ENCODE data around the gene ABCA7. TPM values are rescaled to one million over a fixed set of nuclear protein-coding genes. Genes with fewer than 3 reads are reported as not detected.

The ABCA7 gene
- total and polyA plus RNA-seq, 12 donors, result 2.1 to 109 (median 18.8) TPM

- H3K9me3 ChIP-seq (replicated peaks in 1 of 3), result no peaks in the 10 kb centered on the region
- H3K4me3 ChIP-seq, result no peak overlapping the region
- H3K36me3 ChIP-seq (replicated peaks in 1 of 2), result peaks cover 0 to 40% of the 10 kb centered on the region in 2 donors
- H3K4me1 ChIP-seq (replicated peaks in 1 of 2), result no peaks in the 10 kb centered on the region
- intact Hi-C loops (cut with DNase I), result no loop called here
- TF ChIP-seq POLR2A (IDR thresholded peaks at IDR 0.05), result no peak
- no peak for TF ChIP-seq CTCF (IDR thresholded peaks at IDR 0.05)
- no peak overlapping the region for H3K27ac ChIP-seq
- H3K27me3 ChIP-seq, result no peaks in the 10 kb centered on the region
- 90 to 95% (median 91%) methylated on average over 14 to 45 of the region's 45 CpGs for WGBS, 4 donors
- DNase-seq, result no peak
Observed at GRCh38 chr19:1008268-1009040, 31.5 kb upstream of the ABCA7 start.

DNA sequence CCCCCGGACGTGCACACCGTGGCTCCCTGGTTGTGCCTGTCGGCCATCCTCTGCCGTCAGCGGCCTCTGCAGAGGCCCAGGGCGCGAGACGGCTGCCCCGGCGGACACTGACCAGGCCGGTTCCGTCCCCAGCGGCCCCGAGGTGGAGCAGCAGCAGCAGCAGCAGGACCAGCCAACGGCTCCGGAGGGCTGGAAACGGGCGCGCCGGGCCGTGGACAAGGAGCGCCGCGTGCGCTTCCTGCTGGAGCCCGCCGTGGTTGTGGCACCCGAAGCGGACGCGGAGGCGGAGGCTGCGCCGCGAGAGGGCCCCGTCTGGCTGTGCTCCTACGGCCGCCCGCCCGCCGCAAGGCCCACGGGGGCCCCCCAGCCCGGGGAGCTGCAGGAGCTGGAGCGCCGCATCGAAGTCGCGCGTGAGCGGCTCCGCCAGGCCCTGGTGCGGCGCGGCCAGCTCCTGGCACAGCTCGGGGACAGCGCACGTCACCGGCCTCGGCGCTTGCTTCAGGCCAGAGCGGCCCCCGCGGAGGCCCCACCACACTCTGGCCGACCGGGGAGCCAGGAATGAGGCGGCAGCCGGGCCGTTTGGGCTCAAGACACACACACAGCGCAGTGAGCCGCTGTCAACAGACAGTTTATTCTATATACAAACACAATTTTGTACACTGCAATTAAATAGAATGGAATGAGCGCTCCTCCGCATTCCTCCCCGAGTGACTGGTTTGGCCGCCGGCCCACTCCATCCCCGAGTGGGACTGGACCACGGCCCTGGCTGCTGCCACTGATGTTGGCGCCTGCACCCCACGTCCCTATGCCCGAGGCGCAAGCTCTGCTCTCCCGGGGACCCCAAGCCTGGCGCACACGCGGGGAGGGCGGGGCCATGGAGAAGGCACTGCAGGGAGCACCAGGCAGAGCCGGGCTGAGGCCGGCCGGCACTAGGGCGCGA lies 30.6 kb upstream of the ABCA7 start:
- no peak overlapping the region for H3K4me3 ChIP-seq
- H3K27me3 ChIP-seq, result no peaks in the 10 kb centered on the region
- no peaks in the 10 kb centered on the region for H3K9me3 ChIP-seq (replicated peaks in 1 of 3)
- H3K36me3 ChIP-seq (replicated peaks in 1 of 2), result peaks cover 0 to 48% of the 10 kb centered on the region in 2 donors
- no peaks in the 10 kb centered on the region for H3K4me1 ChIP-seq (replicated peaks in 1 of 2)
- no peak for DNase-seq
- whole genome bisulfite sequencing, 4 donors, result 82 to 94% (median 87%) methylated on average over 33 to 92 of the region's 92 CpGs
- H3K27ac ChIP-seq, result no peak overlapping the region
- intact Hi-C loops (cut with DNase I), result no loop called here
- TF ChIP-seq CTCF (IDR thresholded peaks at IDR 0.05), result no peak
- TF ChIP-seq POLR2A (IDR thresholded peaks at IDR 0.05), result no peak

DNA sequence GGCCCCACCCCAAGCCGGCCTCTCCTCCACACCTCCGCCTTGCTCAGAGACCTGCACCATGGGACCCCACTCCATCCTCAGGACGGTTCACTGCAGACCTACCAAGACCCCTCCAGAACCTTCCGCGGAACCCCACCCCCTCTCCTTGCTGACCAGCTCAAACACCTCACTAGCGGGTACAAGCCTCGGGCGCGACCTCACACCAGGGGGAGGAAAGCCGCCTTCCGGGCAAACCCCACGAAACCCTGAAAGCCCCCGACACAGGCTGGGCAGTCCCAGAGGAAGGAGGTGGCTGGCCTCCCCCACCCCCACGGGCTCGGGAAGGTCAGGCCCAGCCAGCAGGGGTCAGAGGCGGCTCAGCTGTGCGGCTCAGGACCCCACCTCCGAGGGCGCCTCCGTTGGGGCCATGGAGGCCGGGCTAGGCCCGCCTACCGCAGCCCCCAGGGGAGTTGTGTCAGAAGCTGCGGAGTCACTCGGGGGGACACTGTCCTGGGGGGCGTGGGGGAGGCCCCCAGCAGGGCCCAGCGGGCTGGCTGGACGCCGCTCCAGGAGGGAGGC lies 29.8 kb upstream of the ABCA7 start:
- no peak for DNase-seq
- Histone ChIP-seq H3K36me3 (replicated peaks in 1 of 2) (peaks cover 0 to 48% of the 10 kb centered on the region in 2 donors), H3K27me3 (no peaks in the 10 kb centered on the region), H3K4me3 (no peak overlapping the region), H3K9me3 (replicated peaks in 1 of 3) (no peaks in the 10 kb centered on the region), H3K27ac (no peak overlapping the region), H3K4me1 (replicated peaks in 1 of 2) (no peaks in the 10 kb centered on the region)
- WGBS, 4 donors, result 82 to 98% (median 87%) methylated on average over 11 to 29 of the region's 29 CpGs
- intact Hi-C loops (cut with DNase I), result no loop called here
- TF ChIP-seq CTCF (IDR thresholded peaks at IDR 0.05) (no peak), POLR2A (IDR thresholded peaks at IDR 0.05) (no peak)

All from adrenal gland (tissue), 12 donors.